CD1c-positive myeloid dendritic cell (primary cell): Measurements from ENCODE around the gene LIFR.

Experiments
- DNase-seq: peaks from one replicate; pipeline ENCODE4 v3.0.0-alpha.2; 2016; ENCODE audit errors: extremely low spot score

The LIFR gene

DNA sequence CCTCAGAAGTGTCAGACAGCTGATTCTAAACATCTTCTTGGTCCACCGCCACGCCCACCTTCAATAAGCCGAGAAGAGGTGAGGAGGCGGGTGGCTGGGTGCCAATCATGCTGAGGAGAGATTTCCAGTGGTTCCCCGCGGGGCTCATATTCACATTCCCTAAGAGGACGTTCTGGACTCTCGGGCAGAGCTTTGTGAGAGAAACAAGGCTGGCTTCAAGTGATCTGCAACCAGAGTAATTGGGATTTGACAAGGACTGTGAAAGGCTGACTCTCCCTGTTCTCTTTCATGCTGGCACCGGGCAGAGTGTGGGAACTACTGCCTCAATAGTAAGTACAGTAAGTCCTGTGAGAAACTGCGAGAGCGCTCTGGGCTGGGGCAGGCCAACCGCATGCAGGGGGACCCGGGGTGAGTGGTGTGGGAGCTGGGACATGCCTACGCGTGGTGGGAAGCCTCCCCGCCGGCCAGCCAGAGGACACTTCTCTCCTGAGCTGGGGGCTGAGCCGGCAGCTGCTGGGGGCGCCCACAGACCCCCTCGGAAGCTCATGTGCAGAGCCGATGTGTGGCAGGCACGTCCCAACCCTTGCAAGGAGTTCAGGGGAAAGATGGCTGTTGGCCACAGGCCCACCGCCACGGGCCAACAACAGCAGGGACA is 110.9 kb downstream of the LIFR start:
- no peak for DNase-seq

DNA sequence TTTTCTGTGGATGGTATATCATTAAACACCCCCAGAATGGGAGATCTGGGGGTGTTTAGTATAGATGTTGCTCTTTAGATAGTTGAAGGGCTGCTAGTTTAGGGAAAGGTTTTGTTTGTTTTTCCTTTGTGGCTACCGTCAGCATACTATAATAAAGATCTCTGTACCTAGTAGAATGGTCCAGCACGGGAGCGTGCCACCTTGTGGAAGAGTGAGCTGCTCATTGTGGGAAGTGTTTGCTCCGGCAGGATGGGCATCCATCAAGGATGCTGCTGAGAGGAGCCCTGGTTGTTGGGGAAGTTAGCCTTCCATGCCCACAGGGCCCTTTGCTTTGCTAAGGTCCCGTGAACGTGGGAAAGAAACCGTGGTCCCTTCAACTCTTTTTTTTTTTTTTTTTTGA is 113.1 kb downstream of the LIFR start:
- no peak for DNase-seq

GRCh38 chr5:38442247-38442573 is 114.2 kb downstream of the LIFR start:
- DNase-seq = no peak

DNA sequence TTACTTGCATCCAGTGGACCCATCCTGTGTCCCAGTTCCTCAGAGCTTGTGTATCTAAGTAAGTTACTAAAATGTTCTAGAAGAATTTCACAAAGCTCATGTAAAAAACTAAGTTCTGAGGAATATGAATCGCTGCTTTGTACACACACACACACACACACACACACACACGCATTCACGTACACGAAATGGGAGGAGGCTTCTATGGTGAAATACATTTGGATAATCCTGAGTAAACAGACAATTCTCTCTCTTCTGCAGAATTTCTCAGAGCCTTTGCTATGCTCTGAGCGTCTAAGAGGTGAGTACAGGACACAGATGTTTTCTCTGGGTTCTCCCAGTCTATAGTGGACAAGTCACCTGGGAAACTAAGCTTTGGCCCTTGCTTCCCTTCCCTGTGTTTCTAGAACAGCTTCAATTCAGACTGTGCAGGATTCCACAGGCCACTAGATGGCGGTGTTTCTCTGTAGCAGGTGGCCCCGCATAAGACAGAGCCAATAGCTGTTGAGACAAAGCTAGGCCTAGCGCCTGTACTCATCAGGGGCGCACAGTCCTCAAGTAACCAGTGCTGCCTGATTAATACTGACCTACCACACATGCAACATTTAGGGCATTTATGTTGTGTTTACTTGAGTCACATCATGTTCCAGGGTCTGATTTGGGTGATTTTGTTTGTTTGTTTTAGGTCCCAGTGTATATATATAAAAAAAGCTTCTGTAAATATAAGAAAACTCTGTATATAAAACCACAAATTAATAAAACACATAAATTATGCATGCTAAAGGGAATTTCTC is 114.8 kb downstream of the LIFR start:
- DNase-seq = peak; percentile 87

DNA sequence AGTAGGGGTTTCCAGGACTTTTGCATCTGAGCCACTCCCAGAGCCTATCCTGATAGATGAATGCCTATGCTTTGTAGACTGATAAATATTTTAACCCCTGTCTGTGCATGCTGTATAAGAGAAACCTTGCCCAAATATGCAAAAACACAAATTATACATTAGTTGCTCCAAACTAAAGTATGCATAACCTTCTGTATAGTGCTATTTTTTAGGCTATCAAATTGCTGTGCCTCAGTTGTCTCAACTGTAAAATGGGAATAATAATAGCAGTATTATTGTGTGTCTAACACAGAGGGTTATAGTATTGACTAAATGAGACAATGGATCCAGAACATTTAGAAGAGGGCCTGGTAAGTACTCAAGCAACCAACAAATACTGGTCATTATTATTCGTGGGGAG is 117.7 kb downstream of the LIFR start:
- DNase-seq = no peak

- no peak for DNase-seq
These were observed 121.3 kb downstream of the LIFR start for GRCh38 chr5:38434966-38435705.

DNA sequence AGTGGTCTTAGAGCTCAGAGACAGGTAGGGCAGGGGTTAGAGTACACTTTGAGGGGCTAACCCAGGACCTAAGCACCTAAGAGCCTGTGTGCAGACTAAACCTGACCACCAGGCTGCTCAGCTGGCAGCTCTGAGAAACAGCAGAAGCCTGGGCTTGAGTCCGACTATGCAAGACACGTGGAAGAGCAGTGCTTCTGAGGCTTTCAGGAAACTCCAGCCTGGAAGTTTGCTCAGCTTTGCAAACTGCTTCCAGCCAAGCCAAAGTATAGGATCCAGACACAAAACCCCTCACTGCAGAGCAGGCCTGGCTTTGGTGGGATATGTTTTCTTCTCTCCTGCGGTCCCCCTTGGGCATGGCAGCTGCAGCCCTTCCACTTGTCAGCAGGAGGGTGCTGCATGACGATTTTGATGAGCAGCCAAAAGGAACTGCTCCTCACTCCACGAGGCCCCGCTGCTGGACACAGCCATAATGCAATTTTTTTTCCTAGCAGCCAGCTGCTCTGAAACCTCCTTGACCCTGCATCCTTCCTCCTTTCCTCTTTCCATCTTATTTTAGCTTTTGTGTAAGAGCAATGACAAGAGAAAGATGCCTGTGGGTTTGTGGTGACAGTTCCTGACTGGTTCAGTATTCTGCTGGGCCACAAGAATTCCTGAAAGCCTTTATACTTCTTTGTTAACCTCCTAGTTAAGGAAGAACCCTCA is 123.1 kb downstream of the LIFR start:
- DNase-seq = no peak

DNA sequence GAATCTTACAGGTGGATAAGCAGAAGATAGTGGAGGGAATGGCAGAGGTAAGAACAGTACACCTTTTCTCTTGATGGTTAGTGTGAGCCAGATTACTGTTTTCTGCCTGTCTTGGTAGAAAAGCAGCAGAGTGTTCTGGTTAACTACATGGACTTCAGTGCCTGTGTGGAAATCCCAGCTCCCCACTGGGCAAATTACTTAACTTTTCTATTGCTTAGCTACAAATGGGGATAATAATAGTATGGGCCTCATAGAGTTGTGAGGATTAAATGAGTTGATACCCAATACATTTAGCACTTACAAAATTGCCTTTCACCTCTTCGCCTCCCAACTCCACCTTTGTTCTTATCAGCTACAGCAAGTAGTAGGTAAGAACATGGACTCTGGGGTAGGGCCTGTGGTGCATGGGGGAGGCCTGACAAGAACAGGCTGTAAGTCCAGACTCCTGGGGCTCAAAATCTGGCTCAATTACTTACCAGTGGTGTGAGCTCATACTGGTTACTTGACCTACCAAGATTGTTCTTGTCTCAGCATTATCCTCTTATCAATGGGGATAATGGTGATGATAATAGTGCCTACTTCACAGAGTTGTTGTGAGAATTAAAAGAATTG is 125.1 kb downstream of the LIFR start:
- no peak for DNase-seq

DNA sequence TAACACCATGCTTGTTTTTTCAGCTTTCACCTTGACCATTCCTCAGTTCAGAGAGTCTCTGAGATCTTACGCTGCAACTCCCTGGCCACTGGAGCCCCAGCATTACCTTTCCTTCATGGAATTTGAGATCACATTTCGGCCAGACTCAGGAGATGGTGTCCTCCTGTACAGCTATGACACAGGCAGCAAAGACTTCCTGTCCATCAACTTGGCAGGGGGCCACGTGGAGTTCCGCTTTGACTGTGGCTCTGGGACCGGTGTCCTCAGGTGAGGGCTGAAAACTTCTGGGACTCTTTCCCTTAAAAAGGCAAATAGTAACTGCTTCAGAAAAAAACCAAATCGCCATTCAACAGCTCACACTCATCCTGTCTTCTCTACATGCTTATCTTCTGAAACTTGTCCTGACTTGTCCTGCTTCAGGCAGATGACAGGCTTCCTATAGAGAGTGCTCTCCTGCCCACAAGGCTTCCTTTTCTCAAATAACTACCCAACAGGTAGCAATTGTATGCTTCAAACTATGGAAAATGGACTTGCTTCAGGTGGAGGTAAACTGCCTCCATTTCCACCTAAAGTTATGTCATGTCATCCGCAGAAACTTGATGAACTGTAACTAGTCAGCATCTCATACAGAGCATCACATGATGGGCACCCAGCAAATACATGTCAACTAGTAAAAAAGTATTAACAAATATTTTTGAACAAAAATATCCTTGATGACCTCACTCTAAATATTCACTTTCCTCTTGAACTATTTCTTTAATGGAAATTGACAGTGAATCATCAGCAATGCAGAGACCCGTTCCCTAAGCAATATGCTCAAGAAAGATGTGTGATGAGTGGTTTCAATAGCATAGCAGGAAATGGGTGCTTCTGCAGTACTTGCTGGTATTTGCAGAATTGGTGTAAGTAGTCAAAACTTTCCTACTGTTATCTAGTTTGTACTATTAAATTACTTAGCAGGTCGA is 129.2 kb downstream of the LIFR start:
- no peak for DNase-seq

- DNase-seq = no peak
These were observed 130.0 kb downstream of the LIFR start for GRCh38 chr5:38426490-38426889.
